KMS-11 (cell line): ENCODE measurements around the gene IRS4.
A peak's percentile ranks its signal among the peaks of the same experiment; 100 is the strongest.

Experiments
- H2AFZ ChIP-seq: fragments of 200-600 bp; sonication (generic); 2 replicates; pipeline ENCODE4 v1.6.1; 2016; ENCODE audit warnings: antibody characterized with exemption, mixed run types, low read depth
- H3K27ac ChIP-seq: fragments of 200-600 bp; sonication (generic); 2 replicates; pipeline ENCODE4 v1.6.1; 2016; ENCODE audit warnings: mild to moderate bottlenecking, mixed run types
- H3K27me3 ChIP-seq: fragments of 200-600 bp; sonication (generic); 2 replicates; pipeline ENCODE4 v1.6.1; 2017; ENCODE audit warnings: mild to moderate bottlenecking, low read depth, mixed run types, moderate library complexity; ENCODE audit not compliant: insufficient read depth
- H3K36me3 ChIP-seq: fragments of 200-600 bp; sonication (generic); 2 replicates; pipeline ENCODE4 v1.6.1; 2017; ENCODE audit warnings: mild to moderate bottlenecking, mixed run types; ENCODE audit not compliant: insufficient read depth
- H3K4me1 ChIP-seq: fragments of 200-600 bp; sonication (generic); 2 replicates; pipeline ENCODE4 v1.6.1; 2016; ENCODE audit warnings: mild to moderate bottlenecking, low read depth, mixed run types; ENCODE audit not compliant: poor library complexity, severe bottlenecking
- H3K4me2 ChIP-seq: fragments of 200-600 bp; sonication (generic); 2 replicates; pipeline ENCODE4 v1.7.0; 2016; ENCODE audit warnings: mild to moderate bottlenecking, mixed run types
- H3K4me3 ChIP-seq: fragments of 200-600 bp; sonication (generic); IDR thresholded peaks from 2 replicates; pipeline ENCODE4 v1.6.1; 2017; ENCODE audit warnings: low read depth, low read length, mixed read lengths; ENCODE audit not compliant: insufficient read depth
- H3K79me2 ChIP-seq: fragments of 200-600 bp; sonication (generic); 2 replicates; pipeline ENCODE4 v1.6.1; 2016; ENCODE audit warnings: low read depth, mixed run types; ENCODE audit not compliant: insufficient read depth
- H3K9ac ChIP-seq: fragments of 200-600 bp; sonication (generic); 2 replicates; pipeline ENCODE4 v1.6.1; 2016; ENCODE audit warnings: mild to moderate bottlenecking, mixed run types
- H4K20me1 ChIP-seq: fragments of 200-600 bp; sonication (generic); 2 replicates; pipeline ENCODE4 v1.6.1; 2016; ENCODE audit warnings: mild to moderate bottlenecking, mixed run types; ENCODE audit not compliant: insufficient read depth
- TF ChIP-seq, protein P1 (sequence below): fragments of 200-600 bp; sonication (generic); conservative IDR thresholded peaks from 2 replicates; pipeline ENCODE4 v1.6.1; 2017; ENCODE audit warnings: low read depth, mild to moderate bottlenecking, antibody characterized with exemption, low read length, moderate library complexity, mixed read lengths

IRS4 gene

DNA sequence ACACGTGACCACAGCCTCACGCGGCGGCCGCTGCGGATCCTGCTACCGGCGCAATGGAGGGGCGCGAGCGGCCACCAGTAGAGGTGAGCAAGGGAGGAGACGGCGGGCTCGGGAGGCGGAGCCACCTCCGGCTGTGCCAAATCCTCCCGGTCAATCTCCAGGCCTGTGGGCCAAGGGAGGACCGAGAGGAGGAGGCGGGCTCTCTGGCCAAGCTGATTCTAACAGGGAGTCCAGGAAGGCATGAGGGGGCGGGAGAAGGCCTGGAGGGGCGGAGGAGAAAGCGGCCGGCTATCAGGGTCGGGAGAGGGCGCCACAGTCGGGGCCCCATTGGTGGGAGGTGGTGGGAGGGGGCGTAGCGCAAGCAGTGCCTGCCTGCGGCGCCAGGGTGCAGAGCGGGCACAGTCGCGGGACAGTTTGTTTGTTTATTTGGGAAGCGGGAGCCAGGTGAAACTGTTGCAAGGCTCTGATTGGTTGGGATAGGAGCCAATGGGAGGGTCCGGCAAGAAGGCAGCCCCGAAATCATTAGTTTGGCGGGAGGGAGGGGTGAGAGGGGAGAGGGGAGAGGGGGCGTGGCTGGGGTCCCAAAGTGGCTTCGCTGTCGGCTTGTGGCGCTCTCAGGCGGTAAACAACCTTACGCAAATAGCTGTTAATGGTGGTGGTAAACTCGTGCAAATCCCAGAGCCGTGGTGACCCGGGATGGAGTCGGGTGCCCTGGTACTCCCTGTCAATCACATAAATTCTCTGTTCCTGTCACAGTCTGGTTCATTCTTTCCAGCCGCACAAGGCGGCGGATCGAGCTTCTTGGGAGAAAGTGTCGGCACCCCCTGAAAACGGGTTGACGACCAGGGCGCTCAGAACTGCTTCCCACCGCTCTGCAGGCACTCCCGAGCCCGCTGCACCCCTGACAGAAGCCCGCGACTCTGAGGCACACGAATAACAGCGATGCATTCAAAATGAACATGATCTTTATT lies at the start of gene IRS4:
TSS of gene IRS4 (minus strand) at position 55 of the 971 bp plus-strand sequence.
- H3K27ac ChIP-seq = no peak within 1 kb of the TSS
- H2AFZ ChIP-seq = peak within 1 kb of the TSS; percentile 94
- no peaks in the 10 kb centered on the region for H3K4me1 ChIP-seq
- no peak within 1 kb of the TSS for H3K4me3 ChIP-seq
- H4K20me1 ChIP-seq = no peaks in the 10 kb centered on the region
- TF ChIP-seq, protein P1, sequence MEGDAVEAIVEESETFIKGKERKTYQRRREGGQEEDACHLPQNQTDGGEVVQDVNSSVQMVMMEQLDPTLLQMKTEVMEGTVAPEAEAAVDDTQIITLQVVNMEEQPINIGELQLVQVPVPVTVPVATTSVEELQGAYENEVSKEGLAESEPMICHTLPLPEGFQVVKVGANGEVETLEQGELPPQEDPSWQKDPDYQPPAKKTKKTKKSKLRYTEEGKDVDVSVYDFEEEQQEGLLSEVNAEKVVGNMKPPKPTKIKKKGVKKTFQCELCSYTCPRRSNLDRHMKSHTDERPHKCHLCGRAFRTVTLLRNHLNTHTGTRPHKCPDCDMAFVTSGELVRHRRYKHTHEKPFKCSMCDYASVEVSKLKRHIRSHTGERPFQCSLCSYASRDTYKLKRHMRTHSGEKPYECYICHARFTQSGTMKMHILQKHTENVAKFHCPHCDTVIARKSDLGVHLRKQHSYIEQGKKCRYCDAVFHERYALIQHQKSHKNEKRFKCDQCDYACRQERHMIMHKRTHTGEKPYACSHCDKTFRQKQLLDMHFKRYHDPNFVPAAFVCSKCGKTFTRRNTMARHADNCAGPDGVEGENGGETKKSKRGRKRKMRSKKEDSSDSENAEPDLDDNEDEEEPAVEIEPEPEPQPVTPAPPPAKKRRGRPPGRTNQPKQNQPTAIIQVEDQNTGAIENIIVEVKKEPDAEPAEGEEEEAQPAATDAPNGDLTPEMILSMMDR = no peak
- H3K4me2 ChIP-seq = peak within 1 kb of the TSS; percentile 57
- H3K36me3 ChIP-seq = no peaks in the 10 kb centered on the region
- peak within 1 kb of the TSS; percentile 27; the same call in 1 of the 2 replicates for H3K9ac ChIP-seq
- H3K79me2 ChIP-seq = no peaks in the 10 kb centered on the region
- no peaks in the 10 kb centered on the region for H3K27me3 ChIP-seq

DNA sequence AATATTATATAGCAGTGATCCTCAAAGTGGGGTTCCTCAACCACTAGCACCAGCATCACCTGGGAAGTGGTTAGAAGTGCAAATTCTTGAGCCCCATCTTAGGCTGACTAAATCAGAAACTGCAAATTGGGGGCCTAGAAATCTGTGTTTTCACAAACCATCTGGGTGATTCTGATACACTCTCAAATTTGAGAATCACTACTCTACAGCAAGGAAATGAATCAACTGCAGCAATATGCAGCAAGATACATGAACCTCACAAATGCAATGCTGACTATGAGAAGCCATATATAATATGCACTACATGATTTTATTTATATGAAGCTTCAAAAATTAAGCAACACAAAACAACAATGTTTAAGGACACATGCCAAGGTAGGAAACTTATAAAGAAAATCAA lies 36.2 kb upstream of the IRS4 start:
- no peaks in the 10 kb centered on the region for H3K36me3 ChIP-seq
- H4K20me1 ChIP-seq = no peaks in the 10 kb centered on the region
- TF ChIP-seq, protein P1 = no peak
- no peak overlapping the region for H3K4me2 ChIP-seq
- no peak overlapping the region for H3K4me3 ChIP-seq
- no peaks in the 10 kb centered on the region for H3K4me1 ChIP-seq
- no peaks in the 10 kb centered on the region for H3K27me3 ChIP-seq
- H3K9ac ChIP-seq = no peak overlapping the region
- H3K79me2 ChIP-seq = no peaks in the 10 kb centered on the region
- H2AFZ ChIP-seq = no peak overlapping the region
- H3K27ac ChIP-seq = no peak overlapping the region

DNA sequence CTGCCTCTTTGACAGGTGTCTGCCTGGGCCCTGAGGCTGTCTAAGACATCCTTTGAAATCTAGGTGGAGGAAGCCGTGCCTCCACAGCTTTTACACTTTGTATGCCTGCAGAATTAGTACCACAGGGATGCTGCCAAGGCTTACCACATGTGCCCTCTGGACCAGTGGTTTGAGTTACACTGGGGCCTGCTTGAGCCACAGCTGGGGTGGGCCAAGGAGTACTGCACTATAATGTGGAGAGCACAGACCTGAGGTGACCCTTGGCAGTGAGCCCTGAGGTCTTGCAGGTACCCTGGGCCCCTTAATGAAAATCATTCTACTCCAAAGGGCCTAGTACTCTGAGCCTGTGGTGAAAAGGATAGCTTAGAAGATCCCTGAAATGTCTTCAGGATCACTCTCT lies 27.2 kb upstream of the IRS4 start:
- Histone ChIP-seq H4K20me1 (no peaks in the 10 kb centered on the region), H3K9ac (no peak overlapping the region), H3K4me2 (no peak overlapping the region), H3K79me2 (no peaks in the 10 kb centered on the region), H3K4me1 (no peaks in the 10 kb centered on the region), H3K4me3 (no peak overlapping the region), H3K36me3 (no peaks in the 10 kb centered on the region), H2AFZ (no peak overlapping the region), H3K27ac (no peak overlapping the region), H3K27me3 (no peaks in the 10 kb centered on the region)
- TF ChIP-seq, protein P1 = no peak

DNA sequence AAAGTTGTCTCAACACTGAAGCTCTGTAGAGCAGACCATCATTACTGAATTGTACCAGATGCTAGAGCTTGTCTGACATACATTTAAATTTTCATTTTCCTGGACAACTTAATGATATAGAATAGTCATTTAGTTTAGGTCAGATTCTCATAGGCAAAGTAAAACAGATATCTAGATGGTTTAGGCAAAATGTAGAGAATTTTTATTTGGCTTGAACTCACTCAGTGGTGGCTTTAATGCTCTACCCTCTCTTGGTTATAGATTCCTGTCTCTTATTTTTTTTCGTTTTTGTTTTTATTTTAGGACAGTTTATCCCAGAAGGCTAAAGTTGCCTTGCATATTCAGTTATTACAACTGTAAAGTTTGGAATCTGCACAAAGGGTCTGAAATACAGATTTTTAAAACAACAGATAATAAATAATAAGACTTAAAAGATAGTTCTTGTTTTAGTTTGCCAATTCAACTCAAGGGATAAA lies 4.0 kb upstream of the IRS4 start:
- Histone ChIP-seq H3K4me2 (no peak overlapping the region), H4K20me1 (no peaks in the 10 kb centered on the region), H3K36me3 (no peaks in the 10 kb centered on the region), H3K27me3 (no peaks in the 10 kb centered on the region), H3K9ac (no peak overlapping the region), H3K79me2 (no peaks in the 10 kb centered on the region), H3K4me1 (no peaks in the 10 kb centered on the region), H3K27ac (no peak overlapping the region), H2AFZ (no peak overlapping the region), H3K4me3 (no peak overlapping the region)
- TF ChIP-seq, protein P1 = no peak
